HG03378 (cell line): ENCODE data around the gene ZBTB14.

Experiments used
- ATAC-seq: cut with Tn5 transposase; IDR thresholded peaks from one replicate; pipeline ENCODE4 v1.9.1; 2021; ENCODE audit warnings: mild to moderate bottlenecking, moderate library complexity; ENCODE audit not compliant: unreplicated experiment

ZBTB14 gene

GRCh38 chr18:5294457-5295230 lies 882 bp downstream of the ZBTB14 start:
- peak; percentile 30 for ATAC-seq

- no peak for ATAC-seq
Measured at GRCh38 chr18:5294113-5294456, 1.4 kb downstream of the ZBTB14 start.

- peak; percentile 86 for ATAC-seq
Measured at GRCh38 chr18:5288517-5288935, 7.0 kb downstream of the ZBTB14 start.

- ATAC-seq, result no peak
Measured at GRCh38 chr18:5287854-5288253, 7.7 kb downstream of the ZBTB14 start.

GRCh38 chr18:5286525-5286924 lies 9.0 kb downstream of the ZBTB14 start:
- ATAC-seq, result no peak

- ATAC-seq, result no peak
Measured at GRCh38 chr18:5285326-5285725, 10.2 kb downstream of the ZBTB14 start.

GRCh38 chr18:5284808-5285207 lies 10.7 kb downstream of the ZBTB14 start:
- no peak for ATAC-seq

GRCh38 chr18:5282770-5283169 lies 12.8 kb downstream of the ZBTB14 start:
- ATAC-seq, result no peak

GRCh38 chr18:5276947-5277346 lies 18.6 kb downstream of the ZBTB14 start:
- no peak for ATAC-seq

- ATAC-seq, result no peak
Measured at GRCh38 chr18:5275872-5276271, 19.7 kb downstream of the ZBTB14 start.

- ATAC-seq, result no peak
Measured at GRCh38 chr18:5268874-5269273, 26.7 kb downstream of the ZBTB14 start.

GRCh38 chr18:5266721-5267120 lies 28.8 kb downstream of the ZBTB14 start:
- no peak for ATAC-seq

- ATAC-seq, result no peak
Measured at GRCh38 chr18:5253910-5254309, 41.6 kb downstream of the ZBTB14 start.

- no peak for ATAC-seq
Measured at GRCh38 chr18:5251117-5251516, 44.4 kb downstream of the ZBTB14 start.

GRCh38 chr18:5250603-5251002 lies 44.9 kb downstream of the ZBTB14 start:
- no peak for ATAC-seq

- ATAC-seq, result no peak
Measured at GRCh38 chr18:5244941-5245340, 50.6 kb downstream of the ZBTB14 start.

GRCh38 chr18:5239447-5239846 lies 56.1 kb downstream of the ZBTB14 start:
- ATAC-seq, result no peak
